ENCODE results near the gene DICER1.

Gene DICER1

GRCh38 chr14:95173518-95173917 is 16.2 kb upstream of the DICER1 start:
- Histone ChIP-seq H3K9me3 (replicated peaks; ENCODE audit: insufficient read depth, low read length) (no peaks in the 10 kb centered on the region), H3K4me3 (ENCODE audit: low read length) (no peak overlapping the region), H3K36me3 (replicated peaks; ENCODE audit: insufficient read depth, low read length) (no peaks in the 10 kb centered on the region), H3K27me3 (replicated peaks; ENCODE audit: insufficient read depth, low read length) (no peaks in the 10 kb centered on the region), H2AFZ (ENCODE audit: low read length) (no peak overlapping the region), H3K9ac (ENCODE audit: low read length) (no peak overlapping the region), H4K20me1 (ENCODE audit: insufficient read depth, low read length) (no peaks in the 10 kb centered on the region), H3K4me2 (ENCODE audit: low read depth, low read length) (no peak overlapping the region), H3K4me1 (ENCODE audit: low read length) (no peaks in the 10 kb centered on the region), H3K27ac (ENCODE audit: low read length) (no peak overlapping the region), H3K9me2 (replicated peaks; ENCODE audit: insufficient read depth, low read length) (no peaks in the 10 kb centered on the region), H3F3A (ENCODE audit: insufficient read depth, low read length) (no peaks in the 10 kb centered on the region), H3K79me2 (ENCODE audit: low read length) (no peaks in the 10 kb centered on the region)
- DNase-seq = no peak
- TF ChIP-seq CTCF (IDR thresholded peaks at IDR 0.05; ENCODE audit: low read length) = no peak
- TF ChIP-seq EZH2 (optimal IDR thresholded peaks at IDR 0.05; ENCODE audit: low read depth, low read length) = no peak
- TF ChIP-seq EZH2phosphoT487 (IDR thresholded peaks at IDR 0.05; ENCODE audit: low read length) = no peak

- no peak for DNase-seq
- Histone ChIP-seq H3K36me3 (replicated peaks; ENCODE audit: insufficient read depth, low read length) (no peaks in the 10 kb centered on the region), H3K4me3 (ENCODE audit: low read length) (no peak overlapping the region), H4K20me1 (ENCODE audit: insufficient read depth, low read length) (no peaks in the 10 kb centered on the region), H3K9me3 (replicated peaks; ENCODE audit: insufficient read depth, low read length) (no peaks in the 10 kb centered on the region), H3K27me3 (replicated peaks; ENCODE audit: insufficient read depth, low read length) (no peaks in the 10 kb centered on the region), H3K27ac (ENCODE audit: low read length) (no peak overlapping the region), H3K9ac (ENCODE audit: low read length) (no peak overlapping the region), H3K9me2 (replicated peaks; ENCODE audit: insufficient read depth, low read length) (no peaks in the 10 kb centered on the region), H2AFZ (ENCODE audit: low read length) (no peak overlapping the region), H3K4me2 (ENCODE audit: low read depth, low read length) (no peak overlapping the region), H3K79me2 (ENCODE audit: low read length) (no peaks in the 10 kb centered on the region), H3F3A (ENCODE audit: insufficient read depth, low read length) (no peaks in the 10 kb centered on the region), H3K4me1 (ENCODE audit: low read length) (no peaks in the 10 kb centered on the region)
- TF ChIP-seq EZH2phosphoT487 (IDR thresholded peaks at IDR 0.05; ENCODE audit: low read length) (no peak), EZH2 (optimal IDR thresholded peaks at IDR 0.05; ENCODE audit: low read depth, low read length) (no peak), CTCF (IDR thresholded peaks at IDR 0.05; ENCODE audit: low read length) (no peak)
Measured at GRCh38 chr14:95167177-95167576, 9.8 kb upstream of the DICER1 start.

- Histone ChIP-seq H3F3A (ENCODE audit: insufficient read depth, low read length) (no peaks in the 10 kb centered on the region), H3K79me2 (ENCODE audit: low read length) (no peaks in the 10 kb centered on the region), H2AFZ (ENCODE audit: low read length) (no peak overlapping the region), H3K4me1 (ENCODE audit: low read length) (no peaks in the 10 kb centered on the region), H3K36me3 (replicated peaks; ENCODE audit: insufficient read depth, low read length) (no peaks in the 10 kb centered on the region), H3K27ac (ENCODE audit: low read length) (no peak overlapping the region), H3K27me3 (replicated peaks; ENCODE audit: insufficient read depth, low read length) (no peaks in the 10 kb centered on the region), H3K9me3 (replicated peaks; ENCODE audit: insufficient read depth, low read length) (no peaks in the 10 kb centered on the region), H3K4me2 (ENCODE audit: low read depth, low read length) (no peak overlapping the region), H3K4me3 (ENCODE audit: low read length) (no peak overlapping the region), H3K9ac (ENCODE audit: low read length) (no peak overlapping the region), H4K20me1 (ENCODE audit: insufficient read depth, low read length) (no peaks in the 10 kb centered on the region), H3K9me2 (replicated peaks; ENCODE audit: insufficient read depth, low read length) (no peaks in the 10 kb centered on the region)
- no peak for TF ChIP-seq CTCF (IDR thresholded peaks at IDR 0.05; ENCODE audit: low read length)
- TF ChIP-seq EZH2phosphoT487 (IDR thresholded peaks at IDR 0.05; ENCODE audit: low read length) = no peak
- DNase-seq = no peak
Measured at GRCh38 chr14:95165517-95165916, 8.2 kb upstream of the DICER1 start.

All from MM.1S (cell line).